IPS DF 6.9 (cell line): Measurements from ENCODE around the gene CUX1.
"Not testable (repeated sequence)": the region's sequence is repeated elsewhere in the genome, so short reads cannot be mapped to it uniquely, and the experiment has no call there.

Experiments used
- DNase-seq: peaks from one replicate; pipeline ENCODE4 v3.0.0-alpha.2; 2013; ENCODE audit warnings: low read depth, low spot score
- H3K27ac ChIP-seq: one replicate; pipeline ENCODE4 v1.5.1; 2013; ENCODE audit warnings: low read length, control low read depth
- H3K27me3 ChIP-seq: 2 replicates; pipeline ENCODE4 v1.6.1; 2013; ENCODE audit warnings: mild to moderate bottlenecking, low read length; ENCODE audit not compliant: control insufficient read depth, insufficient read depth
- H3K36me3 ChIP-seq: 2 replicates; pipeline ENCODE4 v1.6.1; 2013; ENCODE audit warnings: low read length; ENCODE audit not compliant: control insufficient read depth, insufficient read depth
- H3K4me1 ChIP-seq: 2 replicates; pipeline ENCODE4 v1.6.1; 2013; ENCODE audit warnings: low read length; ENCODE audit not compliant: control insufficient read depth, insufficient read depth
- H3K4me3 ChIP-seq: 2 replicates; pipeline ENCODE4 v1.5.1; 2013; ENCODE audit warnings: mild to moderate bottlenecking, low read length
- H3K9me3 ChIP-seq: 2 replicates; pipeline ENCODE4 v1.6.1; 2013; ENCODE audit warnings: low read length, inconsistent platforms; ENCODE audit not compliant: control insufficient read depth, insufficient read depth
- WGBS: extraction: QIAGEN DNeasy Blood & Tissue Kit; methylation state at CpG from one replicate; pipeline ENCODE4 v1.1.7; 2013; ENCODE audit warnings: mixed read lengths, missing lambda C conversion rate; ENCODE audit not compliant: insufficient read length, insufficient coverage; 5-methylcytosine and 5-hydroxymethylcytosine counted together

Gene CUX1

GRCh38 chr7:102029616-102030015, 212.2 kb downstream of the CUX1 start:
- no peak overlapping the region for H3K4me3 ChIP-seq
- DNase-seq: no peak
- H3K27ac ChIP-seq: no peak overlapping the region
- H3K4me1 ChIP-seq: peaks cover 4% of the 10 kb centered on the region; the same call in 1 of the 2 replicates
- no peaks in the 10 kb centered on the region for H3K36me3 ChIP-seq
- no peaks in the 10 kb centered on the region for H3K9me3 ChIP-seq
- no peaks in the 10 kb centered on the region for H3K27me3 ChIP-seq
- no CpG with 5 or more reads among the region's 6 CpGs for WGBS

DNA sequence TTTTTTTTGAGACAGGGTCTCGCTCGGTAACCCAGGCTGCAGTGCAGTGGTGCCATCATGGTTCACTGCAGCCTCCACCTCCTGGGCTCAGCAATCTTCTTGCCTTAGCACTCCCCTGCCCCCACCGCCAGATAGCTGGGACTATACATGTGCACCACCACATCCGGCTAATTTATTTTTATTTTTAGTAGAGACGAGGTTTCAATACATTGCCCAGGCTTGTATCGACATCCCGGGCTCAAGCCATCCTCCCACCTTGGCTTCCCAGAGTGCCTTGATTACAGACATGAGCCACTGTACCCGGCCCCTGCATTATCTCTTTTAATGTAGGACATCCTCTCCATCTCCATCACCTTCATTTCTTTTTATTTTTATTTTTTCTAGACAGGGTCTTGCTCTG, 213.3 kb downstream of the CUX1 start:
- no peak overlapping the region for H3K27ac ChIP-seq
- H3K9me3 ChIP-seq: no peaks in the 10 kb centered on the region
- no peaks in the 10 kb centered on the region for H3K27me3 ChIP-seq
- H3K4me3 ChIP-seq: no peak overlapping the region
- H3K4me1 ChIP-seq: peaks cover 4% of the 10 kb centered on the region; the same call in 1 of the 2 replicates
- no peak for DNase-seq
- no peaks in the 10 kb centered on the region for H3K36me3 ChIP-seq
- no CpG with 5 or more reads among the region's 8 CpGs for WGBS

GRCh38 chr7:102036958-102037357, 219.5 kb downstream of the CUX1 start:
- H3K9me3 ChIP-seq: no peaks in the 10 kb centered on the region
- no peak overlapping the region for H3K4me3 ChIP-seq
- H3K27ac ChIP-seq: no peak overlapping the region
- no CpG with 5 or more reads among the region's 5 CpGs for whole genome bisulfite sequencing
- no peaks in the 10 kb centered on the region for H3K27me3 ChIP-seq
- no peaks in the 10 kb centered on the region for H3K4me1 ChIP-seq
- no peak for DNase-seq
- no peaks in the 10 kb centered on the region for H3K36me3 ChIP-seq

- Histone ChIP-seq H3K27ac (no peak overlapping the region), H3K9me3 (no peaks in the 10 kb centered on the region), H3K4me1 (no peaks in the 10 kb centered on the region), H3K4me3 (no peak overlapping the region), H3K36me3 (no peaks in the 10 kb centered on the region), H3K27me3 (no peaks in the 10 kb centered on the region)
- no peak for DNase-seq
- WGBS: no CpG with 5 or more reads among the region's 11 CpGs
Measured at GRCh38 chr7:102039706-102040105, 222.3 kb downstream of the CUX1 start.

DNA sequence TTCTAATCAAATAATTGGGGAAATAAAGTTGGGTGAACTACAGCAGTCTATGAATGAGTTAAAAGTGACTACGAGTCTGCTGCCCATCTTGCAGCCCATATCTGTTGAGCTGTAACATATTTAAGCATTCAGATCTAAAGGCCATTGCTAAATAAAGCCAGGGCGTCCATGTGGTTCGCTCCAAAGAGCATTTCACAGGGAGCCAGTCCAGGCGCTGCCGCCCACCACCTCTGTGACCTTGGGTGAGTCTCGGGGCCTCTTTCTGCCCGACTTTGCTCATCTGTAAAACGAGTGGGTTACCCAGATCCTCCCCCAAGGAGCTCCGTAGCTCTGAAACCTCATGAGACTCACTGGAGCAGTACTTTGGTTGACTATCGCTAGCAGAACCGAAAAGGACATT, 223.1 kb downstream of the CUX1 start:
- DNase-seq: no peak
- Histone ChIP-seq H3K27me3 (no peaks in the 10 kb centered on the region), H3K9me3 (no peaks in the 10 kb centered on the region), H3K4me1 (no peaks in the 10 kb centered on the region), H3K4me3 (no peak overlapping the region), H3K36me3 (no peaks in the 10 kb centered on the region), H3K27ac (no peak overlapping the region)
- no CpG with 5 or more reads among the region's 11 CpGs for WGBS

GRCh38 chr7:102042016-102042656, 224.7 kb downstream of the CUX1 start:
- H3K9me3 ChIP-seq: no peaks in the 10 kb centered on the region
- H3K27me3 ChIP-seq: no peaks in the 10 kb centered on the region
- H3K27ac ChIP-seq: no peak overlapping the region
- no peaks in the 10 kb centered on the region for H3K36me3 ChIP-seq
- whole genome bisulfite sequencing: no CpG with 5 or more reads among the region's 4 CpGs
- no peak for DNase-seq
- no peaks in the 10 kb centered on the region for H3K4me1 ChIP-seq
- H3K4me3 ChIP-seq: no peak overlapping the region

GRCh38 chr7:102042796-102043195, 225.4 kb downstream of the CUX1 start:
- not testable (repeated sequence) for DNase-seq, H3K36me3 ChIP-seq, H3K27me3 ChIP-seq, H3K4me1 ChIP-seq, H3K9me3 ChIP-seq, H3K4me3 ChIP-seq, H3K27ac ChIP-seq
- WGBS: no CpG with 5 or more reads among the region's 9 CpGs

- Histone ChIP-seq H3K4me1 (no peaks in the 10 kb centered on the region), H3K27ac (no peak overlapping the region)
Measured at GRCh38 chr7:102044641-102044983, 227.2 kb downstream of the CUX1 start.

GRCh38 chr7:102044984-102045673, 227.7 kb downstream of the CUX1 start:
- Histone ChIP-seq H3K27ac (no peak overlapping the region), H3K9me3 (no peaks in the 10 kb centered on the region), H3K27me3 (no peaks in the 10 kb centered on the region), H3K36me3 (no peaks in the 10 kb centered on the region), H3K4me3 (no peak overlapping the region), H3K4me1 (no peaks in the 10 kb centered on the region)
- no peak for DNase-seq
- no CpG with 5 or more reads among the region's 29 CpGs for WGBS

More at GRCh38 chr7:102044641-102044983, 227.2 kb downstream of the CUX1 start:
- no CpG with 5 or more reads among the region's 6 CpGs for WGBS
- H3K27me3 ChIP-seq: no peaks in the 10 kb centered on the region
- H3K4me3 ChIP-seq: no peak overlapping the region
- no peaks in the 10 kb centered on the region for H3K36me3 ChIP-seq
- DNase-seq: no peak
- no peaks in the 10 kb centered on the region for H3K9me3 ChIP-seq

DNA sequence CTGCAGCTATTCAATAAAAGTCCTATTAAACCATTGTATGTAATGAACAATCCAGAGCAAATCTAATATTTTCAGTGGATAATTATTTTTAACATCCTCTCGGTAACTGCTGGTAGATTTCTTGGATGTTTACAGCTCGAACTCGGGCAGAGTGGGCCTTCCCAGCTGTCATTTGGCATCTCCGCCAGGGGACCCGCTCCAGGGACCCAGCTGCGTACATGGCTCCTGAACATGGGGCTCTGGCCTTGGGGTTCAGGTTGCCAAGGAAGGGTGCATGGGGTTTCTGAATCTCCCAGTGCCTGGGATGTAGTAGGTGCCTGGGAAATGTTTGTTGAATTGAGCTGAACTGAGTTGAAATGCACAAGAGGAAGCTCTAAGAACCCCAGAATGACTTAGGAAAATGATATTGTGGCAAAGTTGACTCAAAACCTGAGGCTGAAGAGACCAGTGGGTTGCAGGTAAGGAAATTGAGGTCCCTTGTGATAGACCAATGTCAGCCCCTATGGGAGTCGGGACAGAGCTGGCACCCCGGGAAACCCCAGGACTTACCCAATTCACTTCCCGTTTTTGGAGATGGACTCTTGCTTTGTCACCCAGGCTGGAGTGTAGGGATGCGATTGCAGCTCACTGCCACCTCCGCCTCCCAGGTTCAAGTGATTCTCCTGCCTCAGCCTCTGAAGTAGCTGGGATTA, 228.4 kb downstream of the CUX1 start:
- no peak overlapping the region for H3K4me3 ChIP-seq
- no peak overlapping the region for H3K27ac ChIP-seq
- no peaks in the 10 kb centered on the region for H3K27me3 ChIP-seq
- no peaks in the 10 kb centered on the region for H3K4me1 ChIP-seq
- H3K9me3 ChIP-seq: no peaks in the 10 kb centered on the region
- H3K36me3 ChIP-seq: no peaks in the 10 kb centered on the region
- no CpG with 5 or more reads among the region's 11 CpGs for WGBS
- no peak for DNase-seq
